COLO829 (cell line): ENCODE data around the gene TCF7L2.

Source experiments
- DNase-seq: peaks from one replicate; pipeline ENCODE4 v3.0.0; 2012; ENCODE audit warnings: low spot score

TCF7L2 gene

GRCh38 chr10:112949875-112950507 is at the start of gene TCF7L2:
TCF7L2 (plus strand) TSS chr10:112950247; CDS start chr10:112950757, 510 bp downstream.
- peak; percentile 88 for DNase-seq

GRCh38 chr10:112902730-112903129 is 47.3 kb upstream of the TCF7L2 start:
- DNase-seq: no peak

GRCh38 chr10:112904000-112904399 is 46.0 kb upstream of the TCF7L2 start:
- no peak for DNase-seq

GRCh38 chr10:112906945-112907344 is 43.1 kb upstream of the TCF7L2 start:
- no peak for DNase-seq

GRCh38 chr10:112907893-112908292 is 42.2 kb upstream of the TCF7L2 start:
- no peak for DNase-seq

- no peak for DNase-seq
Measured at GRCh38 chr10:112911206-112911605, 38.8 kb upstream of the TCF7L2 start.

- DNase-seq: peak; percentile 81
Measured at GRCh38 chr10:112912410-112912928, 37.6 kb upstream of the TCF7L2 start.

- DNase-seq: no peak
Measured at GRCh38 chr10:112913255-112913654, 36.8 kb upstream of the TCF7L2 start.

- DNase-seq: no peak
Measured at GRCh38 chr10:112913661-112914287, 36.3 kb upstream of the TCF7L2 start.

- DNase-seq: no peak
Measured at GRCh38 chr10:112914288-112914952, 35.6 kb upstream of the TCF7L2 start.

GRCh38 chr10:112915590-112916572 is 34.2 kb upstream of the TCF7L2 start:
- DNase-seq: no peak

- DNase-seq: no peak
Measured at GRCh38 chr10:112917681-112918080, 32.4 kb upstream of the TCF7L2 start.

- DNase-seq: no peak
Measured at GRCh38 chr10:112918771-112919170, 31.3 kb upstream of the TCF7L2 start.

GRCh38 chr10:112919721-112920120 is 30.3 kb upstream of the TCF7L2 start:
- no peak for DNase-seq

GRCh38 chr10:112926906-112927688 is 22.9 kb upstream of the TCF7L2 start:
- DNase-seq: no peak

GRCh38 chr10:112927980-112928379 is 22.1 kb upstream of the TCF7L2 start:
- no peak for DNase-seq

- DNase-seq: no peak
Measured at GRCh38 chr10:112932658-112933057, 17.4 kb upstream of the TCF7L2 start.

GRCh38 chr10:112934193-112934592 is 15.9 kb upstream of the TCF7L2 start:
- no peak for DNase-seq

- DNase-seq: no peak
Measured at GRCh38 chr10:112938808-112939482, 11.1 kb upstream of the TCF7L2 start.

- DNase-seq: no peak
Measured at GRCh38 chr10:112945811-112946210, 4.2 kb upstream of the TCF7L2 start.

GRCh38 chr10:112946649-112947048 is 3.4 kb upstream of the TCF7L2 start:
- DNase-seq: no peak
